GM21576 (cell line): Measurements from ENCODE around the gene GPR18.
"Not testable (repeated sequence)": the region's sequence is repeated elsewhere in the genome, so short reads cannot be mapped to it uniquely, and the experiment has no call there.

ENCODE experiments used
- ATAC-seq: cut with Tn5 transposase; IDR thresholded peaks from one replicate; pipeline ENCODE4 v1.9.1; 2021; ENCODE audit warnings: mild to moderate bottlenecking, moderate library complexity; ENCODE audit not compliant: unreplicated experiment

Gene GPR18

DNA sequence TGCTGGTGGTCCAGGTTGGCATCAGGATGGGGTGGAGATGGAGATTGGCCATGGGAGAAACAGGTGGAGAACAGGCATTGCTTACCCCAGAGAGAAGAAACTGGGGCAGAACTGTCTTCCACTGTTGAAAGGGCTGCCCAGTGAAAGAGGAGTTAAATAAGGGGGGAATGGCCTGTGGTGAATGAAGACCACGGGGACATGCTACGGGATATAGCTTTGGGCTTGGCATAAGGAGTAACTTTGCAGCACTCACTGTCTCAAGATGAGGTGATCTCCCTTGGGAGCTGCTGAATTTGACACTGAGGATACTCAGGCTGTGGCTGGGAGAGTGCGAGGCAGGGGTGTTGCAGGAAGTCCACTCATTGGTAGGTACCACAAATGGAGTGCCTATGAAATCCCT, 10.6 kb upstream of the GPR18 start:
- no peak for ATAC-seq

DNA sequence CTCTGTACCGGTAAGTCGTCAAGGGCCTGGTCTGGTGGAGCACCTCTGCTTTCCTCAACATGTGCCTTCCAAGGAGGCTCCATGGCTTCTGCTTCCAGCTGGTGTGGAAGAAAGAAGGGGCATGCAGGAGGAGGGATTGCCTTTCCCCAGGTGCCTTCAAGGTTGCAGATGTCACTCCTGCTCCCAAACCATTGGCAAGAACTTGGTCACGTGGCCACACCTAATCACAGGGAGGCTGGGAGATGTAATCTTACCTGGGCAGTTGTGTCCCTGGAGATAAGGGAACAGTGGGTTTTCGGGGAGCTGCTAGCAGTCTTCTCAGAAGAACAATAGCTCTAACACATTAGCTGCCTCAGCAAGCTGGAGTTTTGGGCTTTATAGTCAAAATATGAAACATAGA, 9.7 kb upstream of the GPR18 start:
- no peak for ATAC-seq

DNA sequence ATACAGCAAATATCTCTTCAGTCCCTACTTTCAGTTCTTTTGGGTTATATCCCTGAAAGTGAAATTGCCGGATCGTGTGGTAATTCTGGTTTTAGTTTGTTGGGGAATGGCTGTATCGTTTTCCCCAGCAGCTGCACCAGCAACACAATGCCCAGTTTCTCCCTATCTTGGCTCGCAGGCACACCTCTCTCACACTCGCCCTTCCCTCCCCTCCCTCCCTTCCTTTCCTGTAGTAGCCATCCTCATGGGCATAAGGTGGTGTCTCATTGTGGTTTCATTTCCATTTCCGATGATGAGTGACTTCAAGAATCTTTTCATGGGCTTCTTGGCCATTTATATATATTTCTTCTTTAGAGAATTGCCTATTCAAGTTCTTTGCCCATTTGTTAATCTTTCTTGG, 8.6 kb upstream of the GPR18 start:
- no peak for ATAC-seq

DNA sequence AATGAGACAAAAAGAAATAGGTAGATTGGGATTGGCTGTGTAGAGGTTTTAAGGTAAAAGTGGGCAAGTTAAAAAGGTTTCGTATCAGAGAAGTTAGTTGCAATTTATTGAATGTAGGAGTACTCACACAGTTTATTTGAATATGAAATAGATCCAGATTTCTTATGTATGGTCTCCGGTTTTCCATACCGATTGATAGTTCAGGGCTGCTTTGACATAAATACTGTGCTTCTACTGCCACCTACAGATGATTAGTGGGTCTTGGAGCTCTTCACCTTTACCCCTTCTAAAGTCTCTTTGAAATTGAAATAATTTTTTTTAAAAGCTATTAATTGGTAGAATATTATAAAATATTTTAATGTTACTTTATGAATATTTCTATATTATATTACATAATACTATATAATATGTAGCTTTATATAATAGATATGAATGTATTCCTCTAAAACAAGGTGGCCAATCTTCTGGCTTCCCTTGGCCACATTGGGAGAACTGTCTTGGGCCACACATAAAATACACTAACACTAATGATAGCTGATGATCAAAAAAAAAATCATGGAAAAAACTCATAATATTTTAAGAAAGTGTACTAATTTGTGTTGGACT, 7.7 kb upstream of the GPR18 start:
- peak; percentile 43 for ATAC-seq

DNA sequence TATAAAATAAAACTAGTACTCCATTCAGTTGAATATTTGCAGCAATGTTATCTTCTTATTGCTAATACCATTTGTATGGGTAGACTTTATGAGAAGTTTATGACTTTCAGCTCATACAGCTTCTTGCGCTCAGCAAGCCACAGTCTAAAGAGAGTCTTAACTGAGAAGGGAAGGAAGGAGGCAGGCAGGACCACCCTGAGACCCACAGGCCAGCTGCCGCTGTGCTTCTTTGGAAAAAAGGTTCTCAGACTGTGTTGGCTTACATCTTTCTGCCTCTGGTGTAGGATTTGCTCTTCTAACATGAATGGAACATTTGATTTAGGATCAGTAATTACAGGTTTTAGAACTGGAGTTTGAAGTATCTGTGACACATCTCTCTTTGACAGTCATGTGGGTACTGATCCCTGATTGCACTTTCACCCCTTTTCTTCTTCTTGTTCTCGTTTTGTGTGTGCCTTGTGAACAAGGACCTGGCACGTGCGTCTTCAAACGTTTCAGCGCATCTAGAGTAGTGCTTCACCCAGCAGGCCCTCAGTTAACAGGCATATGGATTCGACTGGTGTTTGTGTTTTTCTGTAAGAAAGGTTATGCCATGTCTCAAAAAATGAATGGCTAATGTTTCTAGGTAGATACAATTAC, 7.1 kb upstream of the GPR18 start:
- no peak for ATAC-seq

- no peak for ATAC-seq
These were observed 5.9 kb upstream of the GPR18 start for GRCh38 chr13:99264051-99264450.

DNA sequence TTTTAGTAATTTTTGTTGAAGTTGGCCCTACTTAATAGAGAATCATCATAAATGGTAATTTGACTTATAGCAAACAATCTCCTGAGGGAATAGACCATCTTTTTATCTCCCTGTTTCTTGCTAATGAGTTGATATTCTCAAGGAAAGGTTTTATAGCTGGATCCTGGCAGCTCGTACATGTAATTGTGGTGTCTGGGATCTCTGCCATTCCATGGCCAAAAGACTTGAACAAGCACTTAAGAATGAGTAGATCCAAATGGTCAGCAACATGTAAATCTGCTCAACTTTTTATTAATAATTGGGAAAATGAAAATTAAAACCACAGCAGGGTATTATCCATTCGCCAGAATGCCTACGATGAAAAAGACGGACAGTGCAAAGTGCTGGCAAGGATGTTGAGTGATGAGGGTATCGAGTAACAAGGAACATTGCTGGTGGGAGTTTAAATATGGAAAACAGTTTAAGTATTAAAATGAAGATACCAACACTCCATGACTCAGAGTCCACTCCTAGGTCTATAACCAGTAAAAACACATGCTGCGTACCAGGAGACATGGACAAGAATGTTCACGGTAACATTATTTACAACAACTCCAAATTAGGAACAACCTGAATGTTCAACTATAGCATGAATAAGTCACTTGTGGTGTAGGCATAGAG, 5.1 kb upstream of the GPR18 start:
- ATAC-seq: no peak

- ATAC-seq: no peak
These were observed 2.9 kb upstream of the GPR18 start for GRCh38 chr13:99261059-99261458.

DNA sequence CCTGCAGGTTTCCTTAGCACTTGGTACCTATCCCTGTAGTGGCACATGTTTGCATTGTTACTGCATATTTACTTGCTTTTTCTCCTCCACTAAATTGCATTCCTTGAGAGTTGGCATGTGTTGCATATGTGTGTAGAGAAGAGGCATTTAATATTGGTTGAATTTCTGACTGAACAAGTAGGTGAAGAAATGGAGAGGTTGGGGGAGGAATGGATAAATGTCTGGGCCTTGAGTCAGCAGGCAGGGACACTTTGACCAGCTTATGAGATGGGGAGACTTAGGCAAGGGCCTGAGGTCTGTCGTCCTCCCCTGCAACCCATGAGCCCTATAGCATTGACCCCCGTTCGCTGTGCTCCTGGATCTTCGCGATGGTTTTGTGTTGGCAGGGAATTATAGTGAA, 2.0 kb upstream of the GPR18 start:
- no peak for ATAC-seq

DNA sequence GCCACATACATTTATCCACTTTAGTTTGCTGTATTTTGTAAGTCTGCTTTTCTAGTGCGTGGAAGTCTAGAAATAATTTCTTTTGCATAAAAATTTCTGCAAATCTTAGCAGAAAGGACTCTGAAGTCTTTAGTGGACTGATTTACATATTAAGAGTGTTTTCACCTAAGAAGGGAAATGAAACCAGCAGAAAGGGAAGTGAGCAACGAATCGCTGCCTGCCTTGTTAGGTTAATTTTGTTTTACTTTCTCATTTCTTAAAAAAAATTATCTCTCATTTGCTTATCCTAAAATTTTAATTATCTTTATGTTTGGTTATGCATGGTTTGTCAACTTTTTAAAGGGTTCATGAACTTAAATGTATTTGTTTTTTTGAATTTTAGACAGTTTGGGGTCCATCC, 767 bp upstream of the GPR18 start:
- peak; percentile 62 for ATAC-seq

DNA sequence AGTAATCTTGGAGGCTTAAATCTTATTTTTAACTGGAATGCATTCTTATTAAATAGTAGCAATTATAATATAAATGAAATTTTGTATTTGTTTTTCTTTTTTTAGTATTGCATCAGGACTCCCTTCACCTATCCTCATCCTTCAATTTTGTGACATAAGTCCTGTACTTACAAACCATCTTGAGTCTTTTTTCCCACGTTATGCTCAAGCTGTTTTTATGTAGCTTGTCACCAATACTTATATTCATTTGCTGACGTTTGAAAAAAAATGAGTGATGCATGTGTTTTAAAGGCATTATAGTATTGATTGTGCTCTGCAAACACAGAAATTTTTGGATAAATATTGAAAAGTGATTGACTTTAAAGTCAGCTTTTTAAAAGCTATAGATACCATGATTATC, 888 bp downstream of the GPR18 start:
- ATAC-seq: no peak

- no peak for ATAC-seq
These were observed 1.5 kb downstream of the GPR18 start for GRCh38 chr13:99256709-99257108.

DNA sequence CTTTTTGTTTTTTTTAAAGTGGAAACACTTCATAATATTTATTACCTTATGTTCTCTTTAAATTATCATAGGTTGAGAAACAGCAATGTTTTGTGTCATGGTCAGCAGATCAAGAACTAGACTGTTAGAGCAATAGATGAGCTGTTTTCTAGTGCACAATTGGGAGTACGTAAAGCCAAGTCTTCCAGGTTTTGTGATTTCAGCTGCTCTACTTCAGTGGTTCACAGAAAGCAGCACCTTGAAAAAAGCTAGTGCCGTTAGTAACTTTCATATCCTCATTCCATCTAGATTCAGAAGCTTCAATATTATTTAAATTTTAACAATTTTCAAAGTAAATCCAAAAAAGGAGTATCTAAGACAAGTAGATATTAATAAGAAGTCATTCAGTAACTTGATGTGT, 1.9 kb downstream of the GPR18 start:
- ATAC-seq: no peak

GRCh38 chr13:99255271-99255670, 2.9 kb downstream of the GPR18 start:
- ATAC-seq: no peak

DNA sequence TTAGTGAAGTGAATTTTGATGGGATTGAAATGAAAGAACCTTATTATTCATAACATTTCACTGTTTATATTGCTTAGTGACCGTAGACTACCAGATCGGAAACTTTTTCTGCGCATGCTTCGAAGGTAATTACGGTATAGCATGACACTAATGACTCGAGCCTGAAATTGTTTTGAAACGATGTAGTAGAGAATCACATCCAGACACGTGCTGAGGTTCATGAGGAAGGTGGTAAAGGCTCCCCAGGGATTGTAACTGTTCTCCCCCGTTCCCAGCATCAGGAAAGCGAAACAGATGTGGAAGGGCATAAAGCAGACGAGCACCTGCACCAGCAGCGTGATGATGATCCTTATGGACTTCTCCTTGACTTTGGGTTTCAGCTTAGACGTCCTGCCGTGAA, 3.3 kb downstream of the GPR18 start:
- no peak for ATAC-seq

GRCh38 chr13:99251921-99252320, 6.3 kb downstream of the GPR18 start:
- no peak for ATAC-seq

DNA sequence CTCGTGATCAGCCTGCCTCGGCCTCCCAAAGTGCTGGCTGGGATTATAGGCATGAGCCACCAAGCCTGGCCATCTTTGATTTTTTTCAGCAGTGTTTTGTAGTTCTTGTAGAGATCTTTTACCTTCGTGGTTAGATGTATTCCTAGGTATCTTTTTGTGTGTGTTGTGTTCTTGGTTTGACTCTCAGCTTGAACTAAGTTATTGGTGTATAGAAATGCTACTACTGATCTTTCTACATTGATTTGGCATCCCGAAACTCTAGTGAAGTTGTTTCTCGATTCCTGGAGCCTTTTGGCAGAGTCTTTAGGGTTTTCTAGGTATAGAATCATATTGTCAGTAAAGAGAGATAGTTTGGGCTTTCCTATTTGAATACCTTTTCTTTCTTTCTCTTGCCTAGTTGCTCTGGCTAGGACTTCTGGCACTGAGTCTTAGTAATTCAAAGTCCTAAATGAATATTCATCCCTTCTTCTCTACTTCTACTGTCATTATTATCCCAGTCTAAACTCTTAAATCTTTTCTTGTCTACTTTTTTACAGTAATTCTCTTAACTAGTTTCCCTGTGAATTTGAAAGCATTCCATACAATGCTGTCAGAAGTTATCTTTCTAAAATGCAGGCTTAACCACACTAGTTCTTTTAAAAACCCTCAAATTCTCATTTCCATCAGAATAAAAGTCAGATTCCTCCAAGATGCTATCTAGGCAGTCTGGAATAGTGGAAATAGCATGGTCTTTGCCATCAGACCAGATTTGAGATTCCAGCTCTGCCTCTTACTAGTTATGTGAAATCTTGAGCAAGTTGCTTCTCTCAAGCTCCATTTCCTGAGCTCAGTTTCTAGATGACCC, 7.0 kb downstream of the GPR18 start:
- no peak for ATAC-seq

DNA sequence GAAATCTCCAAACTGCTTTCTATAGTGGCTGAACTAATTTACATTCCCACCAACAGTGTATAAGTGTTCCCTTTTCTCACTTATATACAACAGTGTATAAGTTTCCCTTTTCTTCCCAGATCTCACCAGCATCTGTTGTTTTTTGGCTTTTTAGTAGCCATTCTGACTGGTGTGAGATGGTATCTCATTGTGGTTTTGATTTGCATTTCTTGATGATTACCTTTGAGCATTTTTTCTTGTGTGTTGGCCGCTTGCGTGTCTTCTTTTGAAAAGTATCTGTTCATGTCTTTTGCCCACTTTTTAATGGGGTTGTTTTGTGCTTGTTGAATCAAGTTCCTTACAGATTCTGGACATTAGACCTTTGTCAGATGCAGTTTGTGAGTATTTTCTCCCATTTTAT, 8.6 kb downstream of the GPR18 start:
- not testable (repeated sequence) for ATAC-seq

GRCh38 chr13:99249178-99249577, 9.0 kb downstream of the GPR18 start:
- ATAC-seq: not testable (repeated sequence)

GRCh38 chr13:99246100-99246499, 12.1 kb downstream of the GPR18 start:
- no peak for ATAC-seq

GRCh38 chr13:99237981-99238662, 20.1 kb downstream of the GPR18 start:
- peak; percentile 74 for ATAC-seq
